T-cell (primary cell): ENCODE measurements around the gene NPR2. TPM values are rescaled to one million over a fixed set of nuclear protein-coding genes. Genes with fewer than 3 reads are reported as not detected.

Experiments used
- ATAC-seq, 4 experiments: fragments of 200-7000 bp in 3 of 4; fragments of 150-1000 bp in 1 of 4; cut with Tn5 transposase; replicated peaks in 1 of 4; 1 replicate in 3 of 4; 2 replicates in 1 of 4; pipeline ENCODE4 v1.10.0; 2021; ENCODE audit warnings: moderate library complexity in 3 of 4, mild to moderate bottlenecking in 2 of 4, moderate number of reproducible peaks in 1 of 4
- CTCF ChIA-PET, 2 donors: fragments of 300-600 bp; sonication (Branson Sonifier 250); formaldehyde crosslinking; loops; one replicate each; lab custom pipeline; 2022; ENCODE audit warnings: antibody characterized with exemption in 2 of 2; lab: Charles Lee
- POLR2A ChIA-PET, 2 donors: fragments of 300-600 bp; sonication (Branson Sonifier 250); formaldehyde crosslinking; loops; one replicate each; lab custom pipeline; 2022; ENCODE audit warnings: antibody characterized with exemption in 2 of 2; lab: Charles Lee
- DNase-seq, 35 experiments: peaks; one replicate each; pipeline versions ENCODE4 v3.0.0 to v3.0.0-alpha.2; 2013 to 2023
- H3K27ac ChIP-seq: one replicate; pipeline ENCODE4 v1.5.1; 2013; ENCODE audit warnings: low read length
- H3K27me3 ChIP-seq, 2 experiments: replicated peaks in 1 of 2; 1 replicate in 1 of 2; 2 replicates in 1 of 2; pipeline versions ENCODE4 v1.6.1 to v1.7.0; 2013; ENCODE audit warnings: low read length in 1 of 2, mixed read lengths in 1 of 2; ENCODE audit not compliant: control insufficient read depth in 2 of 2, insufficient read depth in 2 of 2; ENCODE audit errors: extremely low read depth in 1 of 2
- H3K36me3 ChIP-seq, 2 donors: 1 replicate in 1 of 2; 2 replicates in 1 of 2; pipeline versions ENCODE4 v1.6.1 to v1.7.0; 2013; ENCODE audit warnings: low read length in 1 of 2; ENCODE audit not compliant: control insufficient read depth in 2 of 2, insufficient read depth in 1 of 2; ENCODE audit errors: extremely low read depth in 1 of 2
- H3K4me1 ChIP-seq, 2 experiments: 1 replicate in 1 of 2; 2 replicates in 1 of 2; pipeline versions ENCODE4 v1.6.1 to v1.7.0; 2013; ENCODE audit warnings: low read length in 2 of 2, mixed read lengths in 1 of 2; ENCODE audit not compliant: insufficient read depth in 2 of 2, control insufficient read depth in 1 of 2; ENCODE audit errors: extremely low read depth in 1 of 2
- H3K4me3 ChIP-seq, 2 donors: 1 replicate in 1 of 2; 2 replicates in 1 of 2; pipeline versions ENCODE4 v1.5.1 to v1.7.0; 2013; ENCODE audit warnings: mild to moderate bottlenecking in 2 of 2, low read length in 1 of 2, moderate library complexity in 1 of 2; ENCODE audit not compliant: control insufficient read depth in 1 of 2; ENCODE audit errors: extremely low read depth in 1 of 2
- H3K9me3 ChIP-seq: 2 replicates; pipeline ENCODE4 v1.7.0; 2013
- H3K27ac Mint-ChIP-seq, 2 donors: one replicate each; pipeline ENCODE4 v1.8.0; 2020 to 2021; ENCODE audit warnings: mild to moderate bottlenecking in 2 of 2, mixed read lengths in 2 of 2
- H3K27me3 Mint-ChIP-seq, 2 donors: one replicate each; pipeline ENCODE4 v1.8.0; 2021 to 2022; ENCODE audit warnings: mixed read lengths in 2 of 2
- H3K36me3 Mint-ChIP-seq: one replicate; pipeline ENCODE4 v1.8.0; 2021; ENCODE audit warnings: mixed read lengths
- H3K4me1 Mint-ChIP-seq, 3 donors: one replicate each; pipeline ENCODE4 v1.8.0; 2020 to 2022; ENCODE audit warnings: mixed read lengths in 3 of 3, mild to moderate bottlenecking in 1 of 3
- H3K4me3 Mint-ChIP-seq, 3 donors: one replicate each; pipeline ENCODE4 v1.8.0; 2020 to 2022; ENCODE audit warnings: mild to moderate bottlenecking in 3 of 3, mixed read lengths in 3 of 3, moderate library complexity in 3 of 3
- H3K9me3 Mint-ChIP-seq, 3 donors: one replicate each; pipeline ENCODE4 v1.8.0; 2020 to 2022; ENCODE audit warnings: mixed read lengths in 3 of 3
- WGBS: methylation state at CpG from one replicate; pipeline ENCODE4 v1.1.5; 2013; ENCODE audit warnings: missing lambda C conversion rate; ENCODE audit not compliant: insufficient coverage; 5-methylcytosine and 5-hydroxymethylcytosine counted together
- total RNA-seq, 35 experiments: library from RNA in 6 of 35; stranded (reverse) in 6 of 35; fragments of 120-200 nt in 1 of 35; gene quantifications; one replicate each; pipeline versions ENCODE4 v1.2.1 to v1.2.4 and lab custom pipeline; 2013 to 2026

The NPR2 gene
- total RNA-seq, 5 donors from 2014 or later (not counting 1 experiment from before 2014, with no cell fraction given): 5.9 to 10.9 (median 10.5) TPM

- Histone ChIP-seq H3K36me3 (peaks cover 6 to 27% of the 10 kb centered on the region in 2 donors), H3K9me3 (no peaks in the 10 kb centered on the region), H3K4me1 (no peaks in the 10 kb centered on the region), H3K27me3 (no peaks in the 10 kb centered on the region), H3K4me3 (no peak overlapping the region), H3K27ac (no peak overlapping the region)
- CTCF ChIA-PET: no interaction called here
- POLR2A ChIA-PET: no interaction called here
- H3K36me3 Mint-ChIP-seq: peaks cover 26% of the 10 kb centered on the region
- H3K4me3 Mint-ChIP-seq: no peak overlapping the region
- 100% methylated on average over 2 of the region's 6 CpGs for WGBS
- ATAC-seq (no peak), DNase-seq (no peak)
- H3K9me3 Mint-ChIP-seq: no peaks in the 10 kb centered on the region
- no peak overlapping the region for H3K27ac Mint-ChIP-seq
- peaks cover 0 to 8% (median 6%) of the 10 kb centered on the region in 3 donors for H3K4me1 Mint-ChIP-seq
- no peaks in the 10 kb centered on the region for H3K27me3 Mint-ChIP-seq
Observed at GRCh38 chr9:35797311-35798109, 6.1 kb downstream of the NPR2 start.

GRCh38 chr9:35798658-35799374 is 7.4 kb downstream of the NPR2 start:
- H3K27me3 ChIP-seq: no peaks in the 10 kb centered on the region
- Mint-ChIP-seq H3K27ac (no peak overlapping the region), H3K4me1 (peaks cover 0 to 6% (median 6%) of the 10 kb centered on the region in 3 donors), H3K9me3 (no peaks in the 10 kb centered on the region), H3K27me3 (no peaks in the 10 kb centered on the region), H3K4me3 (no peak overlapping the region), H3K36me3 (peaks cover 30% of the 10 kb centered on the region)
- no peaks in the 10 kb centered on the region for H3K9me3 ChIP-seq
- H3K27ac ChIP-seq: no peak overlapping the region
- no peaks in the 10 kb centered on the region for H3K4me1 ChIP-seq
- no peak overlapping the region for H3K4me3 ChIP-seq
- ChIA-PET CTCF (interaction anchor here in 1 of 2 donors (0.5 kb wide), 1 partner anchor 166 kb away, joined by 3 read pairs; no protein-coding TSS in a partner anchor), POLR2A (no interaction called here)
- WGBS: 89% methylated on average over 3 of the region's 4 CpGs
- H3K36me3 ChIP-seq: peaks cover 3 to 26% of the 10 kb centered on the region in 2 donors
- DNase-seq (no peak), ATAC-seq (peak in 1 of 4 experiments; percentile 19)

DNA sequence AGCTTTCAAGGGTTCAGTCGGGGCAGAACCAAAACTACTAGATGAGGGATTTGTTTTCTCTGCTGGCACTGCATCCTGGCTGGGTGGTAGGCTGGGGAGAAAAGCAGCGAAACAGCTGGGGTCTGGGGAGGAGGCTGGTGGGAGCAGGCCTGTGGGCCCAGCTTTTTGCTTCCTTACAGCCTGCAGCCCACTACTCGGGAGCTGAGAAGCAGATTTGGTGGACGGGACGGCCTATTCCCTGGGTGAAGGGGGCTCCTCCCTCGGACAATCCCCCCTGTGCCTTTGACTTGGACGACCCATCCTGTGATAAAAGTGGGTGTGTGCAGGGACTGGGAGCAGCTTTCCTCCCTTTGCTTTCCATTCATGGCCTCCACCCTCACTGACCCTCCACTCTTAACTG is 9.1 kb downstream of the NPR2 start:
- ATAC-seq (no peak), DNase-seq (no peak)
- Mint-ChIP-seq H3K4me1 (no peaks in the 10 kb centered on the region), H3K4me3 (no peak overlapping the region), H3K27me3 (no peaks in the 10 kb centered on the region), H3K36me3 (peaks cover 35% of the 10 kb centered on the region), H3K9me3 (no peaks in the 10 kb centered on the region), H3K27ac (no peak overlapping the region)
- CTCF ChIA-PET: no interaction called here
- POLR2A ChIA-PET: no interaction called here
- Histone ChIP-seq H3K9me3 (no peaks in the 10 kb centered on the region), H3K36me3 (peaks cover 3 to 26% of the 10 kb centered on the region in 2 donors), H3K27ac (no peak overlapping the region), H3K4me3 (no peak overlapping the region), H3K27me3 (no peaks in the 10 kb centered on the region), H3K4me1 (no peaks in the 10 kb centered on the region)
- WGBS: 94% methylated on average over 3 of the region's 7 CpGs

- ChIA-PET POLR2A (no interaction called here), CTCF (no interaction called here)
- Mint-ChIP-seq H3K9me3 (no peaks in the 10 kb centered on the region), H3K27me3 (no peaks in the 10 kb centered on the region), H3K36me3 (peaks cover 38% of the 10 kb centered on the region), H3K27ac (peak overlapping the region in 1 of 2 donors; percentile 25), H3K4me1 (no peaks in the 10 kb centered on the region), H3K4me3 (no peak overlapping the region)
- Histone ChIP-seq H3K27me3 (no peaks in the 10 kb centered on the region), H3K27ac (no peak overlapping the region), H3K4me3 (no peak overlapping the region), H3K9me3 (no peaks in the 10 kb centered on the region), H3K36me3 (peaks cover 3 to 36% of the 10 kb centered on the region in 2 donors), H3K4me1 (no peaks in the 10 kb centered on the region)
- no peak for DNase-seq
- ATAC-seq: no peak
- 92% methylated on average over 12 of the region's 13 CpGs for WGBS
Observed at GRCh38 chr9:35801328-35802128, 10.1 kb downstream of the NPR2 start.

- no peaks in the 10 kb centered on the region for H3K9me3 Mint-ChIP-seq
- Histone ChIP-seq H3K4me1 (peaks cover 0 to 4% of the 10 kb centered on the region in 2 experiments), H3K9me3 (no peaks in the 10 kb centered on the region), H3K27ac (no peak overlapping the region), H3K4me3 (no peak overlapping the region), H3K27me3 (no peaks in the 10 kb centered on the region), H3K36me3 (peaks cover 10 to 42% of the 10 kb centered on the region in 2 donors)
- ChIA-PET CTCF (interaction anchor here in 1 of 2 donors (0.6 kb wide), 1 partner anchor 1991 kb away, joined by 3 read pairs; no protein-coding TSS in a partner anchor), POLR2A (no interaction called here)
- no peak for ATAC-seq
- no peaks in the 10 kb centered on the region for H3K27me3 Mint-ChIP-seq
- H3K36me3 Mint-ChIP-seq: peaks cover 31% of the 10 kb centered on the region
- peaks cover 0 to 5% (median 3%) of the 10 kb centered on the region in 3 donors for H3K4me1 Mint-ChIP-seq
- 96% methylated on average over 8 of the region's 8 CpGs for WGBS
- no peak overlapping the region for H3K27ac Mint-ChIP-seq
- DNase-seq: no peak
- no peak overlapping the region for H3K4me3 Mint-ChIP-seq
Observed at GRCh38 chr9:35806101-35806500, 14.7 kb downstream of the NPR2 start.

- no peaks in the 10 kb centered on the region for H3K9me3 ChIP-seq
- ATAC-seq (no peak), DNase-seq (no peak)
- H3K4me1 ChIP-seq: peaks cover 7 to 27% of the 10 kb centered on the region in 2 experiments
- Mint-ChIP-seq H3K9me3 (no peaks in the 10 kb centered on the region), H3K4me3 (no peak overlapping the region), H3K36me3 (peaks cover 16% of the 10 kb centered on the region), H3K4me1 (peaks cover 19 to 26% (median 24%) of the 10 kb centered on the region in 3 donors), H3K27me3 (no peaks in the 10 kb centered on the region), H3K27ac (peak overlapping the region in 1 of 2 donors; percentile 17)
- peaks cover 7 to 29% of the 10 kb centered on the region in 2 donors for H3K36me3 ChIP-seq
- 88% methylated on average over 9 of the region's 9 CpGs for whole genome bisulfite sequencing
- POLR2A ChIA-PET: interaction anchor here (0.6 to 0.7 kb wide), 2 partner anchors 176 to 200 kb away, joined by 3 to 8 read pairs; no protein-coding TSS in a partner anchor
- H3K27me3 ChIP-seq: no peaks in the 10 kb centered on the region
- H3K4me3 ChIP-seq: no peak overlapping the region
- CTCF ChIA-PET: interaction anchor here in 1 of 2 donors (0.6 kb wide), 1 partner anchor 187 kb away, joined by 6 read pairs; no protein-coding TSS in a partner anchor
- H3K27ac ChIP-seq: no peak overlapping the region
Observed at GRCh38 chr9:35808433-35808832, 17.0 kb downstream of the NPR2 start.
